GM18499 (cell line): ENCODE results near the gene CTNNA2.

Source experiments
- ATAC-seq: cut with Tn5 transposase; IDR thresholded peaks from one replicate; pipeline ENCODE4 v1.9.1; 2021; ENCODE audit warnings: moderate number of reproducible peaks; ENCODE audit not compliant: insufficient read depth, unreplicated experiment

The CTNNA2 gene

GRCh38 chr2:80233333-80233732 lies 720.5 kb downstream of the CTNNA2 start:
- no peak for ATAC-seq

GRCh38 chr2:80238692-80239469 lies 726.0 kb downstream of the CTNNA2 start:
- ATAC-seq, result no peak

- ATAC-seq, result no peak
Measured at GRCh38 chr2:80242355-80242910, 729.6 kb downstream of the CTNNA2 start.

GRCh38 chr2:80244905-80245584 lies 732.2 kb downstream of the CTNNA2 start:
- ATAC-seq, result no peak

GRCh38 chr2:80246534-80246933 lies 733.7 kb downstream of the CTNNA2 start:
- no peak for ATAC-seq

GRCh38 chr2:80247339-80247738 lies 734.5 kb downstream of the CTNNA2 start:
- no peak for ATAC-seq

GRCh38 chr2:80248146-80248545 lies 735.3 kb downstream of the CTNNA2 start:
- ATAC-seq, result no peak

GRCh38 chr2:80252294-80252986 lies 739.6 kb downstream of the CTNNA2 start:
- ATAC-seq, result no peak

GRCh38 chr2:80255918-80256781 lies 743.3 kb downstream of the CTNNA2 start:
- no peak for ATAC-seq

GRCh38 chr2:80256782-80257167 lies 743.9 kb downstream of the CTNNA2 start:
- no peak for ATAC-seq

GRCh38 chr2:80257450-80257849 lies 744.6 kb downstream of the CTNNA2 start:
- no peak for ATAC-seq

GRCh38 chr2:80258341-80258740 lies 745.5 kb downstream of the CTNNA2 start:
- no peak for ATAC-seq

- ATAC-seq, result no peak
Measured at GRCh38 chr2:80258793-80259192, 745.9 kb downstream of the CTNNA2 start.

- ATAC-seq, result no peak
Measured at GRCh38 chr2:80259292-80259691, 746.4 kb downstream of the CTNNA2 start.

GRCh38 chr2:80266231-80266630 lies 753.4 kb downstream of the CTNNA2 start:
- ATAC-seq, result no peak

- ATAC-seq, result no peak
Measured at GRCh38 chr2:80269806-80270205, 757.0 kb downstream of the CTNNA2 start.

- ATAC-seq, result no peak
Measured at GRCh38 chr2:80280598-80280997, 767.7 kb downstream of the CTNNA2 start.

- no peak for ATAC-seq
Measured at GRCh38 chr2:80281049-80281448, 768.2 kb downstream of the CTNNA2 start.

- no peak for ATAC-seq
Measured at GRCh38 chr2:80288576-80288975, 775.7 kb downstream of the CTNNA2 start.

GRCh38 chr2:80291656-80292055 lies 778.8 kb downstream of the CTNNA2 start:
- ATAC-seq, result no peak
